Bone marrow (tissue), 2 donors: Measurements from ENCODE around the gene OR4S2.

Experiments used
- DNase-seq, 2 donors: peaks; one replicate each; lab custom pipeline; 2025; lab: John Stamatoyannopoulos, UW

The OR4S2 gene

GRCh38 chr11:55648027-55648426 lies at the start of gene OR4S2:
TSS of gene OR4S2 (plus strand) at chr11:55648327. CDS start at chr11:55650904, 2,577 bp downstream.
- no peak for DNase-seq

DNA sequence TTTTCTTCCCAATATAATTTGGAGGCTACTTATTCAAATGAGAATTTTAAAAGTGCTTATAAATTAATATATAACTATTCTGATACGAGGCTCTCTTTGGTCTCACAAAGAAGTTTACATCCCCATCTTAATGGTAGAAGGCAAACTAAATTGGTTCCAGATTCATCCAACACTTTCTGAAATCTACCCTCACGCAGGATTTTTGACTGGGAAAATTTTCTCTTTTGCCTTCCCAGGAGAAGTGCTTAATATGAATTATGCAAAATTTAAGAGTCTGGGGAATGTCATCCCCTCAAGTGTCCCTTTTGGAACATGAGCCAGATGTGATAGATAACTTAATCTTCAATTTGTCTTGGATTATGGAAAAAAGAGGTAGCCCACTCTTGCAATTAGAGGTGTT lies 40.6 kb upstream of the OR4S2 start, which contains the start of gene OR4C11:
TSS of gene OR4C11 (minus strand) at position 101 of the 400 bp plus-strand sequence. CDS start 3,272 bp downstream, outside the sequence.
- no peak for DNase-seq

DNA sequence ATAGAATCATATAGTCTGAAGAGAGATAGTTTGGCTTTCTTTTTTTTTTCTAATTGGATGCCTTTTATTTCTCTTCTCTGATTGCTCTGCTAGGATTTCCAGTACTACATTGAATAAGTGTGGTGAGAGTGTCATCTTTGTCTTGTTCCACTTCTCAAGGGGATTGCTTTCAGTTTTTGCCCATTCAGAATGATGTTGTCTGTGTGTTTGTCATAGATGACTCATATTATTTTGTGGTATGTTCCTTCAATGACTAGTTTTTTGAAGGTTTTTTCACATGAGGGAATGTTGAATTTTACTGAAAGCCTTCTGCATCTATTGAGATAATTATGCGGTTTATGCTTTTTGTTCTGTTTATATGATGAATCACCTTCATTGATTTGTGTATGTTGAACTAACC lies 23.6 kb upstream of the OR4S2 start:
- no peak for DNase-seq

GRCh38 chr11:55634813-55635212 lies 13.3 kb upstream of the OR4S2 start, which contains the start of gene OR4P4:
TSS of gene OR4P4 (plus strand) at chr11:55635113.
- DNase-seq: no peak

DNA sequence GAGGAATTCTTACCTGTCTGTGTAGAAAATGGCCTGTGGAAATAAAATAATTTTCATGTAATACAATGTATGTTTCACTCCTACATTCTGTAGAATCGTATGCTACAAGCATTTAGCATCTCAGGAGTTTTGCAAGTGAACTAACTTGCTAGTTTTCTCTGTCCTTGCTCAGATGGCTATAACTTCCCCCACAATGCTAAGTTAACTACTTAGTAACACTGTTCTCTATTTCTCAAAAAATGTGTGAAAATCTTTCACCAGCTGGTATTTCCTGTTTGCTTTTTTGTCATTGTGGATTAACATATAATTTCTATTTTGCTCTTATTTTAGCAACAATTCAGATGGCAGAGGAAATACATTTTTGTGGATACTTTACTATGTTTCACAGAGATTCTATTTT lies 4.4 kb downstream of the OR4S2 start:
- no peak for DNase-seq

DNA sequence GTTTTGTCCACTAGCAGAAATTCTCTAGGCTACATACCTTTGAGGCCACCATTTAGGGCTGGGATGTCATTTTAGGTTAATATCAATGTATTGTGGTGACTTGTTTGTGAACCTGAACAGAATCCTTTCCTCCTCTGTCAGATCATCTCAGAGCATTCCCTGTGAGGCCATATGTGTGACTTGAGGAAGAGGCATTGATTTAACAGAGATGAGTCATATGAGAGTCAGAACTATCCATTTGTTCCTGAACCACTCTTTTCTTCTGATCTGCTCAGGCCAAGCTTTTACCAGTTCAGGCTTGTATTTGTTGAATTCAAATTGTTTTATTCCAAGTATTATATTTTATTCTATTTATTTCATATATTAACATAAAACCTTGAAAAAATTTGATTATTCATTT lies 7.0 kb downstream of the OR4S2 start:
- DNase-seq: no peak

- no peak for DNase-seq
Observed at GRCh38 chr11:55658031-55658573, 10.0 kb downstream of the OR4S2 start.

GRCh38 chr11:55658608-55659007 lies 10.5 kb downstream of the OR4S2 start:
- DNase-seq: no peak

DNA sequence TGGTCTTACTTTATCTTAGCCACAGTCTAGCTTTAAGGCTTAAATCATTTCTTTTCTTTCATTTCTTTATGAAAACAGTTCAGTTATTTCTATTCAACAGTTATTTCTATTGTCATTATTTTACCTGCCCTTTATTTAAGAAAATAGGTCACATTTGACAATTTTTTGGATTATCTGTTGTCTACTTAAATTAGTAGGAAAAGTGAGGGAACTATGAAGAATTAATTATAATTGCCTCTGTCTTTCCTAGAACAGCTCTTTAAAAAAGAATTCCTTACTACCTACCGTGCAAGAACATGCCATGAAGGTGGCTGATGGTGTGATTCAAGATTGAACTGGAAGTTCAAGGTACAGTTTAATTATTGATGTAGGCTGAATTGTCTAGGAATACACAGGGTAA lies 13.8 kb downstream of the OR4S2 start, which contains the start of gene OR4C6:
TSS of gene OR4C6 (plus strand) at position 301 of the 400 bp plus-strand sequence. CDS start 2,966 bp downstream, outside the sequence.
- DNase-seq: no peak

DNA sequence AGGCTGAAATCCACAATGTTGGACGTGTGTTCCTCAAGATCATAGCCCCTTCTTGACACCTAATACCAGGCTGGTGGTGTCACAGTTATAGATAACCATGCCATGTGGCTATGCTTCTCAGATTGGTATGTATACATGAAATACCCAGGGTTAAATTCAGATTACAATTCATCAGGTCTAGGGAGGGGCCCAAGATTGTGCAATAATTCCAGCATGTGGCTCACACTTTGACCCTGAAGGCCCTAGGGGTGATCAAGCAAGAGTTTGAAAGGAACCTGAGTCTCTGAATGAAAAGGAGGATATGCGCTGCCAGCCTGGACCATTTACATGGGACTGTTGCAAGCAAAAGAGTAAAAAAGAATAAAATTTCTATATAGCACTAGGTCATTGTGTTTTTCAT lies 21.2 kb downstream of the OR4S2 start:
- DNase-seq: no peak

DNA sequence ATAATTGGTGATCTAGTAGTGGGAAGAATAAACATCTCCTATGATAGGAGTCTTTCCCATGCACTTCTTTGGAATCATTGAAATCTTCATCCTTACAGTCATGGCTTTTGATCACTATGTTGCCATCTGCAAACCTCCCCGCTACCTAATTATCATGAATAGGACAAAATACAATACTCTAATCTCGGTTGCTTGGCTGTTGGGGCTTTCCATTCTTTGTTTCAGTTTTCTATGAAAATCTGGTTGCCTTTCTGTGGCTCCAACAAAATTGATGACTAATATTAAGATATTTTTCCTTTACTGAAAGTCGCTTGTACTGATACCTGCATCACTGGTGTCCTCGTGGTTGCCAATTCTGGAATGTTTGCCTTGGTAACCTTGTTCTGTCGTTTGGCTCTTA lies 25.7 kb downstream of the OR4S2 start:
- no peak for DNase-seq

- DNase-seq: no peak
Observed at GRCh38 chr11:55697817-55698216, 49.7 kb downstream of the OR4S2 start.

- no peak for DNase-seq
Observed at GRCh38 chr11:55701429-55701828, 53.3 kb downstream of the OR4S2 start.
